Kidney epithelial cell (primary cell): Measurements from ENCODE around the gene ANKS1A. TPM values are rescaled to one million over a fixed set of nuclear protein-coding genes. Genes with fewer than 3 reads are reported as not detected.

Experiments used
- DNase-seq: peaks from one replicate; pipeline ENCODE4 v3.0.0-alpha.2; 2010; ENCODE audit warnings: low read depth
- H3K27me3 ChIP-seq: 2 replicates; pipeline ENCODE4 v1.6.0; 2011; ENCODE audit warnings: low read length; ENCODE audit not compliant: control insufficient read depth, insufficient read depth
- H3K36me3 ChIP-seq: 2 replicates; pipeline ENCODE4 v1.5.1; 2011; ENCODE audit warnings: low read length; ENCODE audit not compliant: control insufficient read depth, insufficient read depth
- H3K4me3 ChIP-seq: 2 replicates; pipeline ENCODE4 v1.5.1; 2011; ENCODE audit warnings: low read depth, mild to moderate bottlenecking, control low read depth, low read length
- total RNA-seq: library from RNA; depleted of rRNA; stranded (reverse); fragments of >200 nt; gene quantifications from 2 replicates; pipeline ENCODE4 v1.2.3, GENCODE V29; 2015
- TF ChIP-seq, protein P1 (sequence below): IDR thresholded peaks from 2 replicates; pipeline ENCODE4 v1.5.1; 2011; ENCODE audit warnings: mild to moderate bottlenecking, moderate library complexity, low read length, control low read depth, inconsistent platforms; ENCODE audit not compliant: insufficient read depth, poor library complexity, severe bottlenecking

Gene ANKS1A
- total RNA-seq, 1 donor from 2014 or later = 20.2 TPM

DNA sequence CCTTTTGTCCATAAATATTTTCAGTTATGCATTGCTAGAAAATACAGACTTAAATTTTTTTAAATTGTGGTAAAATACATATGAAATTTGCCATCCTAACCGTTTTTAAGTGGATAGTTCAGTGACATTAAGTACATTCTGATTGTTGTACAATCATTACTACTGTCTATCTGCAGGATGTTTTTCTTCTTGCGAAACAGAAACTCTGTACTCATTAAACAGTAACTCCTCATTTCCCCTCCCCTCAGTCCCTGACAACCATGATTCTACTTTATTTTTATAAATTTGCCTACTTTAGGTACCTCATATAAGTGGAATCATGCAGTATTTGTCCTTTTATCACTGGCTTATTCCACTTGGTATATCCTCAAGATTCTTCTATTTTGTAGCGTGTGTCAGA is 22.5 kb upstream of the ANKS1A start:
- no peak for DNase-seq
- H3K27me3 ChIP-seq = no peaks in the 10 kb centered on the region
- TF ChIP-seq, protein P1, sequence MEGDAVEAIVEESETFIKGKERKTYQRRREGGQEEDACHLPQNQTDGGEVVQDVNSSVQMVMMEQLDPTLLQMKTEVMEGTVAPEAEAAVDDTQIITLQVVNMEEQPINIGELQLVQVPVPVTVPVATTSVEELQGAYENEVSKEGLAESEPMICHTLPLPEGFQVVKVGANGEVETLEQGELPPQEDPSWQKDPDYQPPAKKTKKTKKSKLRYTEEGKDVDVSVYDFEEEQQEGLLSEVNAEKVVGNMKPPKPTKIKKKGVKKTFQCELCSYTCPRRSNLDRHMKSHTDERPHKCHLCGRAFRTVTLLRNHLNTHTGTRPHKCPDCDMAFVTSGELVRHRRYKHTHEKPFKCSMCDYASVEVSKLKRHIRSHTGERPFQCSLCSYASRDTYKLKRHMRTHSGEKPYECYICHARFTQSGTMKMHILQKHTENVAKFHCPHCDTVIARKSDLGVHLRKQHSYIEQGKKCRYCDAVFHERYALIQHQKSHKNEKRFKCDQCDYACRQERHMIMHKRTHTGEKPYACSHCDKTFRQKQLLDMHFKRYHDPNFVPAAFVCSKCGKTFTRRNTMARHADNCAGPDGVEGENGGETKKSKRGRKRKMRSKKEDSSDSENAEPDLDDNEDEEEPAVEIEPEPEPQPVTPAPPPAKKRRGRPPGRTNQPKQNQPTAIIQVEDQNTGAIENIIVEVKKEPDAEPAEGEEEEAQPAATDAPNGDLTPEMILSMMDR = no peak
- no peak overlapping the region for H3K4me3 ChIP-seq
- H3K36me3 ChIP-seq = peaks cover 2% of the 10 kb centered on the region

DNA sequence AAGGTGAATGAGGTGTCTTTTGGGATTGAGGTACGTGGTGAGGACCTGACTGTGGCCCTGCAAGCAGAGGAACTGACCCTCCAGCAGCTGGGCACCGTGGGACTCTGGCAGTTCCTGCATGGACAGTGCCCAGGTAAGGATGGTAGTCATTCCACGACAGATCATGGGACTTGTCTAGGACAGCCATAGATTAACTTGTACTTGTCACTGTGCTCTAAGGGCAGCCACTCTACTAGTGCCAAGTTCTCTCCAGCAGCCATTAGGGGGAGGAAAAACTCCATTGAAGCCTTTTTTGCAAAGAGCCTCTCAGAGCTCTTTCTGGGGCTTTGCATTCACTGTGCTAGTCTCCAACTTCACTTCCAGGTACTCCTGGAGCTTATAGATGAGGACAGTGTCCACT is 21.6 kb upstream of the ANKS1A start:
- TF ChIP-seq, protein P1 = no peak
- Histone ChIP-seq H3K36me3 (peaks cover 2% of the 10 kb centered on the region), H3K27me3 (no peaks in the 10 kb centered on the region), H3K4me3 (no peak overlapping the region)
- DNase-seq = no peak

DNA sequence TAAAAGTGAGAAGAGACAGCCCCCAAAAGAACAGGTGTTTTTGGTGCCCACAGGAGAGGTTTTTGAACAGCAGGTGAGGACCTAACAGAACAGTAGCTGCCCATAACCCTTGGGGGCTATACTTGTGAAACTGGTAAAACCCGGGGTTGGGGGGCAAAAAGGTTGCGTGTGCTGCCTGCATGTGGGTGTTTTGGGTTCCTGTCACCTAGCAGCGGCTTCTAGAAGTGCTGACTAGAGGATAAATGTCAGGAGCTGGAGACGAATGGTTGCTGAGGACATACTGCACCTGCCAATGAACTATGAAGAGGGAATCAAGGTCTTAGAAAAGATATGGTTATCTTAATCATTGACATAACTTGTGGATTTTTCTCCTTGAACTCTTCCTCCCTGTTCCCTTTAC is 17.2 kb upstream of the ANKS1A start:
- no peaks in the 10 kb centered on the region for H3K27me3 ChIP-seq
- TF ChIP-seq, protein P1 = no peak
- H3K4me3 ChIP-seq = no peak overlapping the region
- peaks cover 2% of the 10 kb centered on the region for H3K36me3 ChIP-seq
- DNase-seq = no peak

DNA sequence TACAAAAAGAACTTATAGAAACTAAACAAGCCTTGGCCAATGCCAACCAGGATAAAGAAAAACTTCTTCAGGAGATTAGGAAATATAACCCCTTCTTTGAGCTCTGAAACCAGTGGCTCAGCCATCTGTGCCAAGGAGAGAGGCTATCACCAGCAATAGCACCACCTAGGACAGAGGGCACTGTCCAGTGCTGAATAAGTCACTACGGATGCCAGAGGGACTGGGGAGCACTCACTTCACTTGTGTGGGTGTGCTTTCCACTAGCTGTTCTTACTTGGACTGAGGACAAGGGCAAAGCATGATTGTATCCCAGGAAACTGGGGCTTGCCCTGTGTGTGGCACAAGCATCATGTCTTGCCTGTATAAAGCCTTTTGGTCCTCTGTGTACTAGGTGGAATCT is 16.7 kb upstream of the ANKS1A start:
- Histone ChIP-seq H3K4me3 (no peak overlapping the region), H3K36me3 (peaks cover 2% of the 10 kb centered on the region), H3K27me3 (no peaks in the 10 kb centered on the region)
- TF ChIP-seq, protein P1 = no peak
- DNase-seq = no peak

DNA sequence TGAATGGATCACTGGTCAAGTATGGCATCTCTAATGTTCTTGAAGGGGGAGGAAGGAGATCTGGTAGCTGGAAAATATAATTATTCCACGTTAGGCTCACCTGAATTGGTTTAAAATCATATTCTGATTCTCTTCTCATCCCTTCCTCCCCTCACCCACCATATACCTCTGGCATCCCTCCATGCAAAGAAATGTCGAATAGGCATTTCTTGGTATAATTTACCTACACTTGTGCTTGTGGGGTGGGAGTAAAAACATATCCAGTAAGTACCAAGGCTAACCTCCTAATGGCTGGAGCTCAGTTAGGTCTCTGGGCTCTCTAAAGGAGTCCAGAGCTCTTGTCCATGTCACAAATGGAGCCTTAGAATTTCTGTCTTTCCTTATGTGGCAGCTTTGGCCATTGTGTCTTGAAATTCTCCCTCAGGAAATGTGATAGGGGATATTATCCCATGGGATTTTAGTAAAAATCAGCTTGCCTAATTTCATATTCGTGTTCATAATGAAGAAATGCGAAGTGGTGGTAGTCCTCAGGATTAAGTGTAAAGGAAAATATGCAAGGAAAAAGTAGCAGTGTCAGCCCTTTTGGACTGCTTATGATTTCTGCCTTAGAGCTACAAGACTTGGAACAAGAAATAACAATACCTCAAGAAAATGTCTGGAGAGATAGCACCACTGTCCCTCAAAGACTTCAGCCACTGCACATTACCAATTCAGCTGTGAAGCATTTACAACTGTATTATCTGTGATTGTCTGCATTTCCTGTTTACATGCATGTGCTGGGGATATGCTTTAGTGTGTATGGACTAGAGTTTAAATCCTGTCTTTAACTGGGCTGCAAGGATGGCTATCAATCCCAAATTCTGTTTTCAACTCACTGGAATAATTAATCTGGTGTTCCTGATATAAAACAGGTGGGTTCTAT is 13.5 kb upstream of the ANKS1A start:
- no peak for DNase-seq
- Histone ChIP-seq H3K4me3 (no peak overlapping the region), H3K27me3 (no peaks in the 10 kb centered on the region), H3K36me3 (peaks cover 2% of the 10 kb centered on the region)
- TF ChIP-seq, protein P1 = no peak
